Heart right ventricle (tissue), 16 donors: ENCODE measurements around the gene WWOX. TPM values are rescaled to one million over a fixed set of nuclear protein-coding genes. Genes with fewer than 3 reads are reported as not detected.

ENCODE experiments used
- ATAC-seq, 8 donors: fragments of 200-7000 bp; cut with Tn5 transposase; one replicate each; pipeline ENCODE4 v1.9.1; 2020; ENCODE audit warnings: mild to moderate bottlenecking in 8 of 8, moderate library complexity in 8 of 8, moderate number of reproducible peaks in 1 of 8
- DNase-seq, 2 donors: peaks; one replicate each; pipeline ENCODE4 v3.0.0-alpha.2; 2020
- H3K27ac ChIP-seq, 10 donors: fragments of 200-600 bp; sonication (generic) in 2 of 10; one replicate each; pipeline versions ENCODE4 v1.5.0 to v1.8.0; 2020 to 2022; ENCODE audit warnings: mild to moderate bottlenecking in 3 of 10
- H3K27me3 ChIP-seq, 7 donors: fragments of 200-600 bp; one replicate each; pipeline ENCODE4 v1.8.0; 2021 to 2022; ENCODE audit warnings: mild to moderate bottlenecking in 2 of 7
- H3K36me3 ChIP-seq, 9 donors: fragments of 200-600 bp; sonication (generic) in 1 of 9; one replicate each; pipeline versions ENCODE4 v1.5.0 to v1.8.0; 2020 to 2022; ENCODE audit warnings: mild to moderate bottlenecking in 2 of 9
- H3K4me1 ChIP-seq, 9 donors: fragments of 200-600 bp; sonication (generic) in 1 of 9; one replicate each; pipeline versions ENCODE4 v1.5.0 to v1.8.0; 2020 to 2022; ENCODE audit warnings: mild to moderate bottlenecking in 4 of 9
- H3K4me3 ChIP-seq, 10 donors: fragments of 200-600 bp; sonication (generic) in 2 of 10; one replicate each; pipeline versions ENCODE4 v1.5.0 to v1.8.0; 2020 to 2022; ENCODE audit warnings: mild to moderate bottlenecking in 7 of 10, moderate library complexity in 2 of 10
- H3K9me3 ChIP-seq, 11 donors: fragments of 200-600 bp in 10 of 11; sonication (generic) in 2 of 11; one replicate each; pipeline versions ENCODE4 v1.5.0 to v1.8.0; 2013 to 2022; ENCODE audit warnings: mild to moderate bottlenecking in 2 of 11, control low read depth in 1 of 11, moderate library complexity in 1 of 11
- CTCF ChIP-seq, 9 donors: fragments of 200-600 bp; sonication (generic) in 2 of 9; IDR thresholded peaks; one replicate each; pipeline versions ENCODE4 v1.5.0 to v1.8.0; 2021 to 2022; ENCODE audit warnings: antibody characterized with exemption in 9 of 9, mild to moderate bottlenecking in 5 of 9, moderate library complexity in 1 of 9
- WGBS, 2 donors: extraction: QIAGEN DNeasy Blood & Tissue Kit; methylation state at CpG; one replicate each; pipeline ENCODE4 v1.1.7; 2013; ENCODE audit warnings: inconsistent platforms in 1 of 2; 5-methylcytosine and 5-hydroxymethylcytosine counted together
- intact Hi-C, 10 donors: fragments of 100-400 bp; cut with DNase I; formaldehyde crosslinking; loops; one replicate each; pipeline versions ENCODE4 v1.11.1 to v1.14.2; 2022
- polyA plus RNA-seq, 2 donors: library from polyadenylated mRNA; stranded (reverse); fragments of 200-250 nt; gene quantifications; one replicate each; pipeline ENCODE4 v1.2.3, GENCODE V29; 2013
- total RNA-seq, 10 donors: library from RNA; stranded (reverse); fragmentation: NEBNext Ultra II Directional in 3 of 10; extraction: Animal tissue kit (Norgen Biotek cat#: 25700) in 3 of 10; gene quantifications; one replicate each; pipeline versions ENCODE4 v1.2.1 to v1.2.4, GENCODE V29; 2021 to 2023
- donor health status: Arrhythmogenic right ventricular cardiomyopathy.
- donor health status: ischemic (EF 13 %, LVEDD 7.1; RV severe dilation, severe dysfunction).
- donor health status: healthy with polysubstance abuse.
- donor health status: DM: no; HTN: yes; CAD: no.
- donor health status: DM: no; HTN: no; CAD: no.
- donor health status: ischemic (EF 25% LVEDD 6.9; RV normal size, moderate dysfunction).
- donor health status: ischemic (EF 25% LVEDD 5.7; RV mildly dilated, moderate dysfunction).
- donor health status: healthy.
- donor health status: DM: yes; HTN: yes; CAD: no.
- donor health status: Ischemic cardiomyopathy.
- donor health status: ischemic (EF 35%, LVEDD 5.7; RV mildly dilated, moderate dysfunction).
- donor health status: nonischemic (EF 11% LVEDD 7.7; RV severe dilation, severe dysfunction).
- donor health status: DM: yes; HTN: yes; CAD: no.
- donor health status: PGD.
- donor health status: ischemic (EF 29% LVEDD 5.4; RV normal size, mild dysfunction).
- donor health status: nonischemic (EF 23%, LVEDD 6.1; RV moderate dilation, normal function).

The WWOX gene
- total and polyA plus RNA-seq, 12 donors = 4.9 to 15.0 (median 9.9) TPM

GRCh38 chr16:78235168-78235800 lies 135.8 kb downstream of the WWOX start:
- Histone ChIP-seq H3K9me3 (no peaks in the 10 kb centered on the region), H3K36me3 (no peaks in the 10 kb centered on the region), H3K4me1 (peaks cover 0 to 20% (median 6%) of the 10 kb centered on the region in 9 donors), H3K27ac (no peak overlapping the region), H3K27me3 (no peaks in the 10 kb centered on the region), H3K4me3 (no peak overlapping the region)
- 49 to 52% methylated on average over 9 of the region's 9 CpGs for WGBS, 2 donors
- intact Hi-C loops = loop anchor here in 8 of 10 donors (1.0 to 10.0 kb wide), 8 partner anchors 108 to 1850 kb away; partner anchors contain the start of gene MAF (in 2 of the 8)
- peak; percentile 64 to 71 for DNase-seq
- peak; percentile 79 to 93 (median 89) for TF ChIP-seq CTCF (IDR thresholded peaks at IDR 0.05)
- ATAC-seq = peak in 7 of 8 donors; percentile 53 to 79 (median 68)

- TF ChIP-seq CTCF (IDR thresholded peaks at IDR 0.05) = no peak
- H3K27ac ChIP-seq = no peak overlapping the region
- H3K4me1 ChIP-seq = peaks cover 0 to 20% (median 6%) of the 10 kb centered on the region in 9 donors
- no peaks in the 10 kb centered on the region for H3K9me3 ChIP-seq
- H3K4me3 ChIP-seq = no peak overlapping the region
- intact Hi-C loops = loop anchor here in 8 of 10 donors (1.0 to 10.0 kb wide), 8 partner anchors 109 to 1849 kb away; partner anchors contain the start of gene MAF (in 2 of the 8)
- no peaks in the 10 kb centered on the region for H3K36me3 ChIP-seq
- WGBS, 2 donors = 80 to 89% methylated on average over 4 of the region's 4 CpGs
- no peaks in the 10 kb centered on the region for H3K27me3 ChIP-seq
- ATAC-seq = no peak
- no peak for DNase-seq
These were observed 136.4 kb downstream of the WWOX start for GRCh38 chr16:78235876-78236275.

DNA sequence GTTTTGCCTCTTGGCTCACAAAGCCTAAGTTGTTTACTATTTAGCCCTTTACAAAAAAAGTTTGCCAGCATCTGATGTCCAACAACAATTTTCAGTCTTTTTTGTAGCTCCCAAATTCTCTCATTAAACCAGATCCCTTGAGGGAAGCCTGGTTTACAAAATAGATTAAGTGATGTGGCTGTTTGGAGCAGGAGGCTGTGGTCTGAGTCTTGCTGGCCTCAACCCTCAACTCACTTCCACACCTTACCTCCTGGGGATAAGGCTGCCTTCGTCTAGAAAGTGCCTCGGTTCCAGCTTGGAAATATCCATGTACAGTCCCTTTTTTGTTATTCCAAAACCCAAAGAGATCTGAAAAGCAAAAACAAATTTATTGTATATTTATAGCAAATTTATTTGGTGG lies 138.4 kb downstream of the WWOX start:
- H3K9me3 ChIP-seq = no peaks in the 10 kb centered on the region
- no peak for TF ChIP-seq CTCF (IDR thresholded peaks at IDR 0.05)
- no peak for DNase-seq
- intact Hi-C loops = loop anchor here in 7 of 10 donors (5.0 to 10.0 kb wide), 6 partner anchors 111 to 1847 kb away; partner anchors contain the start of gene MAF (in 2 of the 7)
- ATAC-seq = peak in 4 of 8 donors; percentile 37 to 51 (median 38)
- peaks cover 0 to 20% (median 6%) of the 10 kb centered on the region in 9 donors for H3K4me1 ChIP-seq
- H3K4me3 ChIP-seq = no peak overlapping the region
- 55 to 78% methylated on average over 2 of the region's 2 CpGs for WGBS, 2 donors
- H3K27ac ChIP-seq = peak overlapping the region in 1 of 10 donors; percentile 10
- no peaks in the 10 kb centered on the region for H3K36me3 ChIP-seq
- no peaks in the 10 kb centered on the region for H3K27me3 ChIP-seq

GRCh38 chr16:78240459-78241222 lies 141.2 kb downstream of the WWOX start:
- TF ChIP-seq CTCF (IDR thresholded peaks at IDR 0.05) = no peak
- DNase-seq = no peak
- Histone ChIP-seq H3K27ac (no peak overlapping the region), H3K9me3 (no peaks in the 10 kb centered on the region), H3K36me3 (no peaks in the 10 kb centered on the region), H3K4me1 (peaks cover 0 to 14% (median 6%) of the 10 kb centered on the region in 9 donors), H3K4me3 (no peak overlapping the region), H3K27me3 (no peaks in the 10 kb centered on the region)
- no peak for ATAC-seq
- intact Hi-C loops = loop anchor here in 3 of 10 donors (10.0 kb wide), 2 partner anchors 194 to 214 kb away; no protein-coding TSS in a partner anchor
- 91 to 93% methylated on average over 13 of the region's 13 CpGs for WGBS, 2 donors
